ENCODE results near the gene KLC1. TPM values are rescaled to one million over a fixed set of nuclear protein-coding genes. Genes with fewer than 3 reads are reported as not detected.

The KLC1 gene
- total RNA-seq, 4 donors from 2014 or later: 214 to 500 (median 268) TPM

- TF ChIP-seq POLR2A (IDR thresholded peaks at IDR 0.05): no peak
- no peak for TF ChIP-seq CTCF (IDR thresholded peaks at IDR 0.05)
- 72 to 77% methylated on average over 22 to 26 of the region's 26 CpGs for WGBS, 2 donors
- no peak overlapping the region for H3K4me3 ChIP-seq (ENCODE audit: low read depth, poor library complexity, severe bottlenecking)
- no peak for DNase-seq (ENCODE audit: low spot score in 2 of 2)
- intact Hi-C loops (cut with DNase I; ENCODE audit: low total_unique reads): no loop called here
Observed at GRCh38 chr14:103721334-103722120, 92.5 kb downstream of the KLC1 start.

- 53 to 59% methylated on average over 7 of the region's 7 CpGs for WGBS, 2 donors
- no peak overlapping the region for H3K4me3 ChIP-seq (ENCODE audit: low read depth, poor library complexity, severe bottlenecking)
- DNase-seq (ENCODE audit: low spot score in 2 of 2): no peak
- intact Hi-C loops (cut with DNase I; ENCODE audit: low total_unique reads): no loop called here
- TF ChIP-seq POLR2A (IDR thresholded peaks at IDR 0.05): no peak
- no peak for TF ChIP-seq CTCF (IDR thresholded peaks at IDR 0.05)
Observed at GRCh38 chr14:103723748-103724081, 94.7 kb downstream of the KLC1 start.

- WGBS, 2 donors: 41 to 48% methylated on average over 11 to 14 of the region's 20 CpGs
- intact Hi-C loops (cut with DNase I; ENCODE audit: low total_unique reads): no loop called here
- no peak for DNase-seq (ENCODE audit: low spot score in 2 of 2)
- TF ChIP-seq CTCF (IDR thresholded peaks at IDR 0.05) (no peak), POLR2A (IDR thresholded peaks at IDR 0.05) (no peak)
- no peak overlapping the region for H3K4me3 ChIP-seq (ENCODE audit: low read depth, poor library complexity, severe bottlenecking)
Observed at GRCh38 chr14:103724116-103724515, 95.1 kb downstream of the KLC1 start.

- TF ChIP-seq CTCF (IDR thresholded peaks at IDR 0.05): no peak
- DNase-seq (ENCODE audit: low spot score in 2 of 2): no peak
- WGBS, 2 donors: 92 to 96% methylated on average over 25 to 29 of the region's 29 CpGs
- intact Hi-C loops (cut with DNase I; ENCODE audit: low total_unique reads): no loop called here
- H3K4me3 ChIP-seq (ENCODE audit: low read depth, poor library complexity, severe bottlenecking): no peak overlapping the region
Observed at GRCh38 chr14:103725001-103725682, 96.1 kb downstream of the KLC1 start.

GRCh38 chr14:103725739-103726395 lies 96.9 kb downstream of the KLC1 start:
- intact Hi-C loops (cut with DNase I; ENCODE audit: low total_unique reads): no loop called here
- no peak overlapping the region for H3K4me3 ChIP-seq (ENCODE audit: low read depth, poor library complexity, severe bottlenecking)
- WGBS, 2 donors: 92 to 97% methylated on average over 16 of the region's 16 CpGs
- TF ChIP-seq CTCF (IDR thresholded peaks at IDR 0.05) (no peak), POLR2A (IDR thresholded peaks at IDR 0.05) (no peak)
- DNase-seq (ENCODE audit: low spot score in 2 of 2): no peak
